Measurements from ENCODE around the gene HOXA5.

The HOXA5 gene

DNA sequence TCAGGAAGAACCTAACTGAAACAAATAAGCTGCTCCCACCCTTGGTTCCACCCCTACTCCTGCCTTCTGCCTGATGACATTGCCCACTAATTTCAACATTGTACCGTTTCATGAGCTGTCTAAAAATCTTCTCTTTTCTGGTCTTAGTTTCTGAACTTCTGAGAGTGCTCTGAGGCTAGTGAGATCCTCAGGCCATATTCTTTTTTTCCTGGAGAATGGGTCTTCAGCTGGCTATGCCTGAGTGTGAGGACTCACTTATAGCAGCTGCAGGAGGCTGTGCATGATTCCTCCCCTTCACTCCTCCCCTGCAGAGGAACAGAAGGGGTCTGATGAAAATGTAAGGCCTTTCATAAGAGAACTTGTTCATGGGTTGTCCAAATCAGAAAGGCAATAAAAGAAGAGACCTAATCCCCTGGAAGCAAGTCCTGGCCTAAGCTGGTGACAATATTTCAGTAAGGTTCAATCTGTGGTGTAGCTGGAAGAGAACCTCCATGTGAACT is 24.0 kb downstream of the HOXA5 start:
- no peak for DNase-seq (ENCODE audit: low read depth)

DNA sequence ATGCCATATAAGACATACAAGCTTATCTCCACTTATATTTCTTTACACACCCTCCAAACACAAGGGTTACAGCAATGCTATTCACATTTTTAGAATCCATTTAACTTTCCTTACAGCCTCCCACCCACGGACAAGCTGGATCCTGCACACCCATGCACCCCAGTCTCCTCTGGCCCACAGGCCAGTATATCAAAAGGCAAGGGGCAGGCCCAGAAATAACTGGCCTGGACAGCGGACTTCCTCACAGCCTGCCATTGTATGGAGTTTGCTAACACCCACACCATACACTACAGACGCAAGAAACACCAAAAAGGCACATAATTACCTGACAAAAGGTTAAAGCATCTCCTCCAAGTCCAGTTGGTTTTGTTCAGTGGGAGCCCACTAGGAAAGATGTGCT is 24.9 kb downstream of the HOXA5 start:
- DNase-seq (ENCODE audit: low read depth), result no peak

DNA sequence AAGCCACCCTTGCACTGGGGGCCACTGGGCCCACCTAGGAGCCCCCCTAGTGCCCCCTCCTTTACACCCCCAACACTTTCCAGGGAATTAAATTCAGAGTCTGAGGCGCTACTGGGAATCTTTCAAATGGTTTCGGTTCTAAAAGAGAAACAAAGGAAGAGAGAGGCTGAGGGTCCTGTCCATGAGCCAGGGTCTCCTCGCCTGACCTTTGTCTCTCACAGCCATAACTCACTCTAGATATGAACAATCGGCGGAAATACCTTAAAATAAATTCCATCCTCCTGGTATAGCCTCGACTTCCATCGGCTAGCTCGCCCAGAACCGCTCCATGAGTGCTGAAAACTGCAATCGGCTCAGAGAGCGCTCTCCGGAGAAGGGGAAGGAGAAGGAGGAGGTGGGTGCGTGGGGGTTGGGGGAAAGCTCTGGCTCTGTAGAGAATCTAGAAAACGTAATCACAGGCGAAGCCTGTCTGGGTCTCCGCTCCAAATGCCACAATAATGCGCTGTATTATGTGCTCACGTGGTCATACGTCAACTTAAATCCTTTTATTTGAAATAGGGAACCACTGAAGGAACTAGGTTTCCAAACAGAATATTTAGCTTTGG is 25.5 kb downstream of the HOXA5 start:
- DNase-seq (ENCODE audit: low read depth), result no peak

DNA sequence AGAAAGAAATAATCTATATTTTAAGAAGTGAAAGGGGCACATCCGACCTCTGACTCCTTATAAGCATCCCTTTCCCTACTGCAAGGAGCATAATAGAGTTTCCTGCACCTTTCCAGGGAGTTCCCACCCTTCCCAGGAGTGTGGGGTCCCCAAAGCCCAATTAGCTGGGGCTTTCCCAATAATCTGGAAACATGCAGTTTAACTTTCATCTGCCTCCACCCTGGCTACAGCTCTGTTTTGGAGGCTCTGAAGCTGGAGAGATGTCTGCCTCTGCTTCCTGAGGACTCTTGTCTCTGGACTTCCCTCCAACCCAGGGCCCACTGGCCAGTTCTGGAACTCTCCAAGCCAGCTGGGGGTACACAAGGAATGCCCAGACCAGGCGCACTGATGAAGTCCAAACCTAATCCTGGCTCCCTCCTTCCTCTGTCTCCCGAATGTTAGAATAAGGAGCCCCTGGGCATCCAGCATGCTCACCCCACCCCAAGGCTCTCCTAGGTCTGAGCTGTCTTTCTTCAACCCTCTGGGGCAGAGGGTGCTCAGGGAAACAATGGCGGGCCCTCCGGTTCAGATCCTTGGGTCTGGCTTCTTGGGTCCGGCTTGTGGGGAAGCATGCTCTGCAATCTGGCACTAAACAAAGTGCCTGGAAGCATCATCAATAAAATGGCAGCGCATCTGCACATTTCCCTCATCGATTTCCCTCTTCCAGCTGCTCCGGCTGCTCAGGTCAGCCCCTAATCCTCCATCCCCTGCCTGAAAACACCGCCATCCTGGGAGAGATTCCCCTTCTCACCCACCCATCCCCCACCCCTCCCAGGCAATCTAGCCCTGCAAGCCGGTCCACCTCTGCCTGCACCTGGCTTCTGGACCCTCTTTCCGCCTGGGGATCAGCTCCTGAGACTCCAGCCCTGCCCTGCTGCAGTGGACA is 26.3 kb downstream of the HOXA5 start:
- DNase-seq (ENCODE audit: low read depth), result no peak

DNA sequence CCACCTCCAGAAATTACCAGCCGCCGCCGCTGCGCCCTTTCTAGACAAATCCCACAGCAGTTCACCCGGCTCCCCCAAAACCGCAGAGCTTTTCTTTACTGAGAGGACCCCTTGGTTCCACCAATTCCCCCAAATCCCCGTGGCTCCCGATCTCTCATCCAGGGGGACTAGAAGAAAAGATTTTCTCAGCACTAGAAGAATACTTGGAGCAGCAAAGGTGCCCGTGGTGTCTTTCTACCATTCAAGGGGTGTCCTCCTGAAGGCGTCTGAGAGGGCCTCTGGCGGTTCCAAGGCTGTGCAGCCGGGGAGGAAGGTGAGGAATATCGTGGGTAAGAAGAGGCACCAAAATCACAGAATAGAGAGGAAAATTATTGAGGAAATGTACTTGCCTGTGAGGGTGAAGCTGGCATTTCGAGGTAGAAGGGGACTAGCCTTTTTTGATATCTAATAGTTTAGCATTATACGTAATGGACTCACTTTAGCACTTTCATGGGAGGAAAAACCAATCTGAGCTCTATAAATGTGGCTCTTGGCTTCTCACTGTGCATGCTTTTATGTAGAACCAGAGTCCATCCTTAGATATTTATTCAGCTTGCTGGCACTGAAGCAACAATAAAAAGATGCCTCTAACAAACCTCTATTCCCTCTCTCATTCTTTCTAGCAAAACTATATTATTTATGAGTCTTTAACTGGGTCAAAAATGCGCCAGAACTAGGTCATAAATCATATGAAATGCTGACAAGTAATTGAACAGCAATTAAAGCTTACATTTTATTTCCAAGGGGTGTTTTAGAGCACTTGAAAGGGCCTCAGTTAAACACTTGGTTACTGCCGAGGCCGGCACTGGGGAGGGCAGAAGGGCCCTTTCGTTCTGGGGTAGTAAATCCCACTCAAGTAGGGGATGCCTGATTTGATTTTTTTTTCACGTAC is 27.2 kb downstream of the HOXA5 start:
- DNase-seq (ENCODE audit: low read depth), result no peak

DNA sequence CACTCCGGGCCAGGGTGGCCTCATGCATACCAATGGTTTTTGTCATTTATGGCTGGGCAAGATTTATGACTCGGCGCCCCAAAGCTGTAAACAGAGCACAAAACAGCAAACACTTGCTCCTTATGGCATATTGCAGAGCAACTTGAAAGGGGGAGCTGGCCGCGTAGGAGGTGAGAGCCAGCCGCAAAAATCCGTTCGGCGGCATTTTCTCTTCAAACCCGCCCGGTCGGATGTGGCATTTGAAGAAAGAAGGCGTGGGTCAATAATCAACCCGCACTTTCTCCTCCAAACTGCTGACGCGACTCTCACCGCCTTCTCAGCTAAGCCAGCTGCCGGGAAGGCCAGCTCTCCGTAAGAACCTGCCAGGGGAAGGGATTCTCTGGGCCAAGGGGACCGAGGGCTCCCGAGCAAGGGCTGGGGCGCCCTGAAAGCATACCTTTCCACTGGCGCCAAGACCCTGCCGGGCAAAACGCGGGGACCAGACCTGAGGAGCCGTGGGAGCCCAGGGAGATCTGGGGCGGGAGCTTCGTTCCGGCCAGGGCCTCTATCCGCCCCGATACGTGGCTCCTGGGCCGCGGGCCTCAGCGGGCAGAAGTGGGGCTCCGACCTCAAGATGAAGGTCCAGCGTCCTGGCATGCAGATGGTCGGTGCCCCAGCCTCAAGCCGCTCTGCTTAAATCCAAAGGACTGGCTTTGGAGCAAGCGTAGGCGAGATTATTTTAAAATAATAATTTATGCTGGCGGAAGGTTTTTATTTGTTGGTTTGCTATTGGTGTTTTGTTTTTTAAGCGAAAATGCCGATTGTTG is 28.1 kb downstream of the HOXA5 start:
- DNase-seq (ENCODE audit: low read depth), result peak; percentile 54

DNA sequence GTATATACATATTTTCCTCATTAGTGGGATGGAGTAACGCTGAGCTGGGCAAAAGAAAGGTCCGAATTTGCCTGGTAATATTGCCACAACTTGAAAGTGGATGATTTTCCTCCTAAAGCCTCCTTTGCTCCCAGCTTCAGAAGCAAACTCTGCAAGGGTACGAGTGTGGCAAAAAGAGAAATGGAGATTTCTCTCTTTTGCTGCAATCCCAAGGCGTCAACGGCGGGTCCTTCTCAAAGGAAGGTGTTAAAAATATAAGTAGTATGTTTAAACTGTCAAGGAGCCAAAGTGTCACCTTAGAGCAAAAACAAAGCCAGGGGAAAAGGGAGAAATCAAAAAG is 28.6 kb downstream of the HOXA5 start:
- DNase-seq (ENCODE audit: low read depth), result no peak

GRCh38 chr7:27113991-27114769 is 29.3 kb downstream of the HOXA5 start:
- DNase-seq (ENCODE audit: low read depth), result no peak

DNA sequence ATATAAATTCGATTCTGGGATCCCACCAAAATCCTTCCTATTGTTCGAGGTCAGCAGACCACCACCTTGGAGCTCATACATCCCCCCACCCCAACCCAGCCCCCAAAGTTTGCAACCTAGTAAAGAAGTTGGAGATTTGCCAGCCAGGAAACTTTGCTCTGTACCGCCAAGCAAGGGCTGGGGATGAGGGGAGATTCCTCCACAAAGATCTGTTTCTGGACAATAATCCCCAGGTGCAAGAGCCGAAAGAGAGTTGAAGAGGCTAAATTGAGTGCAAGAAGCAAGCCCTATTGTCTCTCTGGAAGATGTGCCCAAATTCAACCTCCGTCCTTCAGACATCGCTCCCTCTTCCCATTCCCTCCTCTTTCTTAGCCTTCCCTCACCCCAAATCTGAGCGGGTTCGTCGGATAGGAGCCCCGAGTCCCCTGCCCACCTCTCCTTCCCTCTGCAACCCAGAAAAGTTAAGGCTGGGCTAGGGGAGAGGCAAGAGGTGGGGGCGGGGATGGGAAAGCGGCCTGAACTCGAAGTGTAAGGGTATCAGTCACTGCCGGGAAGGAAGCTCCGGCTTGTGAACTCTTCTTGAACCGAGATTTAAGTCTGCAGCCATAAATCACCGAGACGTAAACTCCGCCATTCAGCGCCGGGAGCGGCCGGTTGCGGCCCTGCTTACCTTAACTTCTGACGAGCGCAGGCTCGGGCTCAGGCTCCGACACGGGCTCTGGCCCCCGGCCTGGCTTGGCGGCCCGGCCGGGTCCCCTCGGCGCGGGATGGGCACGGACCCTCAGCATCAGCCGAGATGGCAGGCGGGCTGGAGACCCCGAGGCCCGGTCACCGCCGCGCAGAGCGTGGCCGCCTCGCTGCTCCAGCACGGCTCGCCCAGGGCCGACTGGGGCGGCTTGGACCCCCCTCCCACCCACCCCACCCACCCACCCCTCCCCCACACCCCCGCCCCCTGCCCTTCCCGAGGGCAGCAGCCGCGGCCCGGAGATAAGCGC is 30.2 kb downstream of the HOXA5 start:
- DNase-seq (ENCODE audit: low read depth), result no peak

GRCh38 chr7:27112361-27112760 is 31.1 kb downstream of the HOXA5 start:
- no peak for DNase-seq (ENCODE audit: low read depth)

DNA sequence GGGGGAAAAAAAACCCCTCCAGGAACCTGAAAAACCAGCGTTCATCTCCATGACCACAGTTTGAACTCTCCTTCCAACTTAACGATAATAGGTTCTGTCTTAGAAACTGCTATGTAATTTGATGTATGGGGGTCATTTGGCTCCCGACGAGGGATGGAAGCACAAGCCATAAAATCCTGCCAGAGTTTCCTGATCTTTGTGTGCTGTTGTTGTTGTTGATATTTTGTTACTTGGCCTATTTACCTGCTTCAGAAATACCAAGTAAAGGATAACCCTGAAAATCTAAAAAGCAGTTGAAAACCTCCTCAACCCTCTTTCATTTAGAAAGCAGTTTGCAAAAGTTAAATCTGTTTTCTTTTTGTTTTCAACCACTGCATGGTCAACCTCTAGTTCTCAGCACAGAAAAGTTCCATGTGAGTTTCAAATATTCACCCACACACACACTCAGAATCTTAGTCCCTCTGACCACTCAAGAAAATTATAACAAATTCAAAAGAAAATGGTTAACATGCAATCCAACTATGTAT is 31.7 kb downstream of the HOXA5 start:
- no peak for DNase-seq (ENCODE audit: low read depth)

- DNase-seq (ENCODE audit: low read depth), result peak; percentile 46
Measured at GRCh38 chr7:27111042-27111750, 32.3 kb downstream of the HOXA5 start.

DNA sequence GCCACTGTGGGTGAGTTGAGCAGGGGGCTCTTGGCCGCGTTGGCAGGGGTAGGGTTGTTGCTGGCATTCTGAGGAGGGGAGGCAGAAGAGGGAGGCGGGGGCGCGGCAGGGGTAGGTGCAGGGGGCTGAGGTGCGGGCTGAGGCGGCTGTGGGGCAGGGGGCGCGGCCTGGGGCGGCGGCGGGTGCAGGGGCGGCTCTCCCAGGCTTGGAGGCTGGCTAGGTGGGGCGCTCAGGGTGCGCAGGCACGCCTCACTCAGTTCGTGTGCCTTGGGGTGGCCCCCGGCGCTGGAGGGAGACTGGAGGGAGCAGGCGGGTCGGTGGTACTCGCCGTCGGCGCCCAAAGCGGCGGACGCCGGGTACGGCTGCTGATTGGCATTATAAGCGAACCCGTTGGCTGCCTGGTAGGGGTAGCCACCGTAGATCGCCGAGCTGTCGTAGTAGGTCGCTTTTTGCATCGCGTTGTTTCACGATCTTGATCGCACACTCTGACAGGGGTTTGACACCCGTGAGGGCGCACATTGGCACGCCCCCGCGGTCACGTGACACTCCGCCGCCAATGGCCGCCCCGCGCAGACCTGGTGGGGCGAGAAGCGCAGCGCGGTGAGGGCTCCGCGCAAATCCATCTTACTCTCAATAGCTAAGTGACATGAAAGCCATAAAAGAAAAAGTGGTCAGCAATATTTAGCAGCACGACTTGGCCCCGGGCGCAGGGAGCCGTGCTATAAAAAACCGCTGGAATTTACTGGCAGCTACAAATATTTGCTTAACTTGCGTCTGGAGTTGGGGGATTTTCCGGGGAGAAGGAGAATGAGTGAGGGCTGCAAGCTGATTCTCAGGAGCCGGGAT is 33.1 kb downstream of the HOXA5 start:
- peak; percentile 89 for DNase-seq (ENCODE audit: low read depth)

DNA sequence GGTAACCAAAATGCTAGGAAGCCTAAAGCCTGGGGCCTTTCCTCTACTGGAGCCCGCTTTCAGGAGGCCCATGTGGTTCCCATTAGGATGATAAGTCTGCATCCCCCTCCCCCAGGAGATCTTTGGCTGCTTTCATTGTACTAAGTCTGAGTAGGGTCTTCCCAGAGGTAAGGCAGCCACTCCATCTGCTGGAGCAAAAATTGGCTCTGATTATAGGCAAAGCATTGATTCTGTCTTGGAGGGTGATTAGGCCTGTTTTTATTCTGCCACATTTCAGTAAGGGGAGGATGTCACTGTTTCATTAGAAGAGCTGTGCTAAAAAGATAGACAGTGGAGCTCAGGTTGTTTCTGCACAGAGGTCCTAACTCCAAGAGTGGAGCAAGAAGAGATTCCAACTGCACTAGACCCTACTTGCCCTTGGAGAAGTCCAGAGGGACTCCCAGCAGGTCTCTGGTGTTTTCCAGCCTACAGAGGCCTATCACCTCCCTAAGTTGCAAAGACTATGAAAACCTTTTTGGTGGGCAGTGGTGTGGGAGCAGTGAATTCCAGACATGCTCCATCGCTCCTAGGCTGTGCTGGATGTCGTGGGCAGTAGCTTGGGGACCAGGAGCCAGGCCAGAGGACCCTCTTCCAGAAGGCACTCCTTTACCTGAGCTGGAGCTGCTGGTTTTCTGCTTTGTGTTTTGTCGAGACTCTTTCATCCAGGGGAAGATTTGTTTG is 33.9 kb downstream of the HOXA5 start:
- DNase-seq (ENCODE audit: low read depth), result no peak

- DNase-seq (ENCODE audit: low read depth), result peak; percentile 21
Measured at GRCh38 chr7:27108390-27109127, 34.9 kb downstream of the HOXA5 start.
